Heart left ventricle (tissue), 16 donors: ENCODE results near the gene RFC5. TPM values are rescaled to one million over a fixed set of nuclear protein-coding genes. Genes with fewer than 3 reads are reported as not detected.

ENCODE experiments used
- ATAC-seq, 4 donors: fragments of 200-7000 bp; cut with Tn5 transposase; one replicate each; pipeline ENCODE4 v1.9.1; 2020 to 2022; ENCODE audit warnings: moderate library complexity in 4 of 4, mild to moderate bottlenecking in 3 of 4, moderate number of reproducible peaks in 1 of 4
- DNase-seq, 5 donors: peaks; one replicate each; pipeline ENCODE4 v3.0.0-alpha.2; 2020
- H3K27ac ChIP-seq, 12 donors: fragments of 200-600 bp; sonication (generic) in 4 of 12; one replicate each; pipeline versions ENCODE4 v1.5.0 to v1.8.0; 2016 to 2022; ENCODE audit warnings: mild to moderate bottlenecking in 2 of 12
- H3K27me3 ChIP-seq, 9 donors: fragments of 200-600 bp; sonication (generic) in 2 of 9; one replicate each; pipeline versions ENCODE4 v1.5.1 to v1.8.0; 2016 to 2022; ENCODE audit warnings: mild to moderate bottlenecking in 3 of 9
- H3K36me3 ChIP-seq, 9 donors: fragments of 200-600 bp; sonication (generic) in 2 of 9; one replicate each; pipeline versions ENCODE4 v1.5.0 to v1.8.0; 2018 to 2022; ENCODE audit warnings: mild to moderate bottlenecking in 2 of 9
- H3K4me1 ChIP-seq, 12 donors: fragments of 200-600 bp; sonication (generic) in 4 of 12; one replicate each; pipeline versions ENCODE4 v1.5.0 to v1.8.0; 2016 to 2022; ENCODE audit warnings: mild to moderate bottlenecking in 3 of 12
- H3K4me3 ChIP-seq, 12 donors: fragments of 200-600 bp; sonication (generic) in 4 of 12; one replicate each; pipeline versions ENCODE4 v1.5.0 to v1.8.0; 2017 to 2022; ENCODE audit warnings: mild to moderate bottlenecking in 9 of 12, moderate library complexity in 4 of 12
- H3K9me3 ChIP-seq, 12 donors: fragments of 200-600 bp; sonication (generic) in 4 of 12; one replicate each; pipeline versions ENCODE4 v1.5.0 to v1.8.0; 2016 to 2022; ENCODE audit warnings: mild to moderate bottlenecking in 1 of 12
- CTCF ChIP-seq, 12 donors: fragments of 200-600 bp; sonication (generic) in 4 of 12; IDR thresholded peaks; one replicate each; pipeline versions ENCODE4 v1.5.0 to v1.8.0; 2018 to 2022; ENCODE audit warnings: antibody characterized with exemption in 12 of 12, mild to moderate bottlenecking in 5 of 12
- POLR2A ChIP-seq, 2 donors: fragments of 450-650 bp; IDR thresholded peaks; one replicate each; pipeline ENCODE4 v1.6.1; 2017; ENCODE audit warnings: antibody characterized with exemption in 2 of 2, mild to moderate bottlenecking in 2 of 2, moderate library complexity in 2 of 2
- WGBS, 4 donors: extraction: QIAGEN DNeasy Blood & Tissue Kit in 2 of 4; methylation state at CpG; one replicate each; pipeline versions ENCODE4 v1.1.5 to v1.1.7; 2013 to 2018; 5-methylcytosine and 5-hydroxymethylcytosine counted together
- intact Hi-C, 10 donors: fragments of 100-400 bp; cut with DNase I; formaldehyde crosslinking; loops; one replicate each; pipeline versions ENCODE4 v1.11.1 to v1.14.2; 2022
- polyA plus RNA-seq, 2 donors: library from polyadenylated mRNA; stranded (reverse); fragments of 200-250 nt; gene quantifications; one replicate each; pipeline ENCODE4 v1.2.3, GENCODE V29; 2013
- total RNA-seq, 9 donors: library from RNA; depleted of rRNA in 2 of 9; stranded (reverse); fragments of >200 nt in 2 of 9; fragmentation: NEBNext Ultra II Directional in 3 of 9; extraction: Animal tissue kit (Norgen Biotek cat#: 25700) in 3 of 9; gene quantifications; one replicate each; pipeline versions ENCODE4 v1.1.0 to v1.2.4, GENCODE V29; 2016 to 2023
- donor health status: ischemic (EF 13 %, LVEDD 7.1; RV severe dilation, severe dysfunction).
- donor health status: healthy with polysubstance abuse.
- donor health status: DM: no; HTN: yes; CAD: no.
- donor health status: DM: no; HTN: no; CAD: no.
- donor health status: ischemic (EF 25% LVEDD 6.9; RV normal size, moderate dysfunction).
- donor health status: ischemic (EF 25% LVEDD 5.7; RV mildly dilated, moderate dysfunction).
- donor health status: healthy.
- donor health status: DM: yes; HTN: yes; CAD: no.
- donor health status: ischemic (EF 35%, LVEDD 5.7; RV mildly dilated, moderate dysfunction).
- donor health status: nonischemic (EF 11% LVEDD 7.7; RV severe dilation, severe dysfunction).
- donor health status: DM: yes; HTN: yes; CAD: no.
- donor health status: PGD.
- donor health status: ischemic (EF 29% LVEDD 5.4; RV normal size, mild dysfunction).
- donor health status: nonischemic (EF 23%, LVEDD 6.1; RV moderate dilation, normal function).

The RFC5 gene
- total and polyA plus RNA-seq, 11 donors: 2.3 to 8.2 (median 4.7) TPM

- Histone ChIP-seq H3K9me3 (no peaks in the 10 kb centered on the region), H3K27me3 (no peaks in the 10 kb centered on the region), H3K36me3 (no peaks in the 10 kb centered on the region), H3K4me3 (no peak overlapping the region), H3K4me1 (peaks cover 0 to 4% (median under 1%) of the 10 kb centered on the region in 12 donors), H3K27ac (no peak overlapping the region)
- DNase-seq (no peak), ATAC-seq (no peak)
- WGBS, 4 donors: 92 to 98% (median 96%) methylated on average over 3 of the region's 3 CpGs
- TF ChIP-seq CTCF (IDR thresholded peaks at IDR 0.05) (no peak), POLR2A (IDR thresholded peaks at IDR 0.05) (no peak)
- intact Hi-C loops: loop anchor here in 1 of 10 donors (10.0 kb wide), 1 partner anchor 136 kb away; no protein-coding TSS in a partner anchor
These were observed 5.6 kb upstream of the RFC5 start for GRCh38 chr12:118010903-118011302.

- WGBS, 4 donors: 90 to 99% (median 97%) methylated on average over 3 of the region's 3 CpGs
- Histone ChIP-seq H3K4me3 (no peak overlapping the region), H3K4me1 (peaks cover 0 to 7% (median 4%) of the 10 kb centered on the region in 12 donors), H3K27ac (no peak overlapping the region), H3K9me3 (no peaks in the 10 kb centered on the region), H3K36me3 (no peaks in the 10 kb centered on the region), H3K27me3 (no peaks in the 10 kb centered on the region)
- DNase-seq (no peak), ATAC-seq (no peak)
- TF ChIP-seq POLR2A (IDR thresholded peaks at IDR 0.05) (no peak), CTCF (IDR thresholded peaks at IDR 0.05) (no peak)
- intact Hi-C loops: loop anchor here in 1 of 10 donors (10.0 kb wide), 1 partner anchor 137 kb away; no protein-coding TSS in a partner anchor
These were observed 5.1 kb upstream of the RFC5 start for GRCh38 chr12:118011377-118011776.

GRCh38 chr12:118011961-118012360 is 4.5 kb upstream of the RFC5 start:
- peaks cover 0 to 9% (median 4%) of the 10 kb centered on the region in 12 donors for H3K4me1 ChIP-seq
- WGBS, 4 donors: 75 to 96% (median 86%) methylated on average over 3 of the region's 3 CpGs
- intact Hi-C loops: loop anchor here in 1 of 10 donors (10.0 kb wide), 1 partner anchor 137 kb away; no protein-coding TSS in a partner anchor
- H3K9me3 ChIP-seq: no peaks in the 10 kb centered on the region
- ATAC-seq (no peak), DNase-seq (no peak)
- H3K36me3 ChIP-seq: no peaks in the 10 kb centered on the region
- no peaks in the 10 kb centered on the region for H3K27me3 ChIP-seq
- no peak overlapping the region for H3K4me3 ChIP-seq
- TF ChIP-seq CTCF (IDR thresholded peaks at IDR 0.05): no peak
- TF ChIP-seq POLR2A (IDR thresholded peaks at IDR 0.05): no peak
- no peak overlapping the region for H3K27ac ChIP-seq

GRCh38 chr12:118013283-118013682 is 3.2 kb upstream of the RFC5 start:
- no peak overlapping the region for H3K27ac ChIP-seq
- no peaks in the 10 kb centered on the region for H3K27me3 ChIP-seq
- no peaks in the 10 kb centered on the region for H3K9me3 ChIP-seq
- intact Hi-C loops: loop anchor here in 1 of 10 donors (10.0 kb wide), 1 partner anchor 138 kb away; no protein-coding TSS in a partner anchor
- H3K4me3 ChIP-seq: no peak overlapping the region
- H3K36me3 ChIP-seq: no peaks in the 10 kb centered on the region
- no peak for TF ChIP-seq POLR2A (IDR thresholded peaks at IDR 0.05)
- TF ChIP-seq CTCF (IDR thresholded peaks at IDR 0.05): no peak
- WGBS, 4 donors: 83 to 89% (median 87%) methylated on average over 3 of the region's 3 CpGs
- DNase-seq: no peak
- no peak for ATAC-seq
- H3K4me1 ChIP-seq: peaks cover 0 to 19% (median 10%) of the 10 kb centered on the region in 12 donors
